T-cell (primary cell): ENCODE measurements around the gene DRC7. TPM values are rescaled to one million over a fixed set of nuclear protein-coding genes. Genes with fewer than 3 reads are reported as not detected.

ENCODE experiments used
- ATAC-seq, 4 experiments: fragments of 200-7000 bp in 3 of 4; fragments of 150-1000 bp in 1 of 4; cut with Tn5 transposase; replicated peaks in 1 of 4; 1 replicate in 3 of 4; 2 replicates in 1 of 4; pipeline ENCODE4 v1.10.0; 2021; ENCODE audit warnings: moderate library complexity in 3 of 4, mild to moderate bottlenecking in 2 of 4, moderate number of reproducible peaks in 1 of 4
- CTCF ChIA-PET, 2 donors: fragments of 300-600 bp; sonication (Branson Sonifier 250); formaldehyde crosslinking; loops; one replicate each; lab custom pipeline; 2022; ENCODE audit warnings: antibody characterized with exemption in 2 of 2; lab: Charles Lee
- POLR2A ChIA-PET, 2 donors: fragments of 300-600 bp; sonication (Branson Sonifier 250); formaldehyde crosslinking; loops; one replicate each; lab custom pipeline; 2022; ENCODE audit warnings: antibody characterized with exemption in 2 of 2; lab: Charles Lee
- DNase-seq, 35 experiments: peaks; one replicate each; pipeline versions ENCODE4 v3.0.0 to v3.0.0-alpha.2; 2013 to 2023
- H3K27ac ChIP-seq: one replicate; pipeline ENCODE4 v1.5.1; 2013; ENCODE audit warnings: low read length
- H3K27me3 ChIP-seq, 2 experiments: replicated peaks in 1 of 2; 1 replicate in 1 of 2; 2 replicates in 1 of 2; pipeline versions ENCODE4 v1.6.1 to v1.7.0; 2013; ENCODE audit warnings: low read length in 1 of 2, mixed read lengths in 1 of 2; ENCODE audit not compliant: control insufficient read depth in 2 of 2, insufficient read depth in 2 of 2; ENCODE audit errors: extremely low read depth in 1 of 2
- H3K36me3 ChIP-seq, 2 donors: 1 replicate in 1 of 2; 2 replicates in 1 of 2; pipeline versions ENCODE4 v1.6.1 to v1.7.0; 2013; ENCODE audit warnings: low read length in 1 of 2; ENCODE audit not compliant: control insufficient read depth in 2 of 2, insufficient read depth in 1 of 2; ENCODE audit errors: extremely low read depth in 1 of 2
- H3K4me1 ChIP-seq, 2 experiments: 1 replicate in 1 of 2; 2 replicates in 1 of 2; pipeline versions ENCODE4 v1.6.1 to v1.7.0; 2013; ENCODE audit warnings: low read length in 2 of 2, mixed read lengths in 1 of 2; ENCODE audit not compliant: insufficient read depth in 2 of 2, control insufficient read depth in 1 of 2; ENCODE audit errors: extremely low read depth in 1 of 2
- H3K4me3 ChIP-seq, 2 donors: 1 replicate in 1 of 2; 2 replicates in 1 of 2; pipeline versions ENCODE4 v1.5.1 to v1.7.0; 2013; ENCODE audit warnings: mild to moderate bottlenecking in 2 of 2, low read length in 1 of 2, moderate library complexity in 1 of 2; ENCODE audit not compliant: control insufficient read depth in 1 of 2; ENCODE audit errors: extremely low read depth in 1 of 2
- H3K9me3 ChIP-seq: 2 replicates; pipeline ENCODE4 v1.7.0; 2013
- H3K27ac Mint-ChIP-seq, 2 donors: one replicate each; pipeline ENCODE4 v1.8.0; 2020 to 2021; ENCODE audit warnings: mild to moderate bottlenecking in 2 of 2, mixed read lengths in 2 of 2
- H3K27me3 Mint-ChIP-seq, 2 donors: one replicate each; pipeline ENCODE4 v1.8.0; 2021 to 2022; ENCODE audit warnings: mixed read lengths in 2 of 2
- H3K36me3 Mint-ChIP-seq: one replicate; pipeline ENCODE4 v1.8.0; 2021; ENCODE audit warnings: mixed read lengths
- H3K4me1 Mint-ChIP-seq, 3 donors: one replicate each; pipeline ENCODE4 v1.8.0; 2020 to 2022; ENCODE audit warnings: mixed read lengths in 3 of 3, mild to moderate bottlenecking in 1 of 3
- H3K4me3 Mint-ChIP-seq, 3 donors: one replicate each; pipeline ENCODE4 v1.8.0; 2020 to 2022; ENCODE audit warnings: mild to moderate bottlenecking in 3 of 3, mixed read lengths in 3 of 3, moderate library complexity in 3 of 3
- H3K9me3 Mint-ChIP-seq, 3 donors: one replicate each; pipeline ENCODE4 v1.8.0; 2020 to 2022; ENCODE audit warnings: mixed read lengths in 3 of 3
- WGBS: methylation state at CpG from one replicate; pipeline ENCODE4 v1.1.5; 2013; ENCODE audit warnings: missing lambda C conversion rate; ENCODE audit not compliant: insufficient coverage; 5-methylcytosine and 5-hydroxymethylcytosine counted together
- total RNA-seq, 35 experiments: library from RNA in 6 of 35; stranded (reverse) in 6 of 35; fragments of 120-200 nt in 1 of 35; gene quantifications; one replicate each; pipeline versions ENCODE4 v1.2.1 to v1.2.4 and lab custom pipeline; 2013 to 2026

The DRC7 gene
- total RNA-seq, 5 donors from 2014 or later (not counting 1 experiment from before 2014, with no cell fraction given) = not detected

- POLR2A ChIA-PET = no interaction called here
- peaks cover 6 to 11% (median 9%) of the 10 kb centered on the region in 3 donors for H3K4me1 Mint-ChIP-seq
- H3K36me3 ChIP-seq = no peaks in the 10 kb centered on the region
Measured at GRCh38 chr16:57696240-57696639, 1.6 kb downstream of the DRC7 start.

DNA sequence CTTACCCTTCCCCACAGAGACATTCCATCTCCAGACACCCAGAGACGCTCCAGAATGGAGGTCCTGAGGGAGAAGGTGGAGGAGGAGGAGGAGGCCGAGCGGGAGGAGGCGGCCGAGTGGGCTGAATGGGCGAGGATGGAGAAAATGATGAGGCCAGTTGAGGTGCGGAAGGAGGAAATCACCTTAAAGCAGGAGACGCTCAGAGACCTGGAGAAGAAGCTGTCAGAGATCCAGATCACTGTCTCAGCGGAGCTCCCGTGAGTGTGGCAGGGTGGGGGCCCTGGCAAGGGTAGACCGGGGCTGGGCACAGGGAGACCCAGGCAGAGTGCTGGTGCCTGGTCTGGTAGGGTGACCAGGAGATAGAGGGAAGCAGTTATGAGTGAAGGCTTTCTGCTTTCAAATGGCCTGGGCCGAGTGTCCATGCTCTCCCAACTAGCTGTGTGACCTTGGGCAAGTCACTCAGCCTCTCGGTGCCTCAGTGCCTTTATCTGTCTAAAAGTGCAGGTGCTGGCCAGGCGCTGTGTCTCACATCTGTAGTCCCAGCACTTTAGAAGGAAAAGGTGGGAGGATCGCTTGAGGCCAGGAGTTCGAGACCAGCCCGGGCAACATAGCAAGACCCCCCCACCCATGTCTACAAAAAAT lies 3.4 kb downstream of the DRC7 start:
- H3K4me1 ChIP-seq = peaks cover 0 to 5% of the 10 kb centered on the region in 2 experiments
- ChIA-PET POLR2A (no interaction called here), CTCF (no interaction called here)
- H3K27me3 Mint-ChIP-seq = peaks cover 0 to 1% of the 10 kb centered on the region in 2 donors
- no peaks in the 10 kb centered on the region for H3K36me3 ChIP-seq
- DNase-seq (no peak), ATAC-seq (no peak)
- H3K27ac ChIP-seq = no peak overlapping the region
- H3K4me3 Mint-ChIP-seq = no peak overlapping the region
- peaks cover 6 to 11% (median 9%) of the 10 kb centered on the region in 3 donors for H3K4me1 Mint-ChIP-seq
- WGBS = 89% methylated on average over 13 of the region's 17 CpGs
- no peaks in the 10 kb centered on the region for H3K36me3 Mint-ChIP-seq
- no peaks in the 10 kb centered on the region for H3K9me3 ChIP-seq
- no peak overlapping the region for H3K4me3 ChIP-seq
- peaks cover 0 to 18% of the 10 kb centered on the region in 2 experiments for H3K27me3 ChIP-seq
- no peaks in the 10 kb centered on the region for H3K9me3 Mint-ChIP-seq
- H3K27ac Mint-ChIP-seq = no peak overlapping the region

More at GRCh38 chr16:57696240-57696639, 1.6 kb downstream of the DRC7 start:
- CTCF ChIA-PET = no interaction called here
- DNase-seq (no peak), ATAC-seq (no peak)
- H3K27ac Mint-ChIP-seq = no peak overlapping the region
- H3K27me3 Mint-ChIP-seq = peaks cover 0 to 1% of the 10 kb centered on the region in 2 donors
- H3K4me1 ChIP-seq = peaks cover 0 to 5% of the 10 kb centered on the region in 2 experiments
- H3K9me3 ChIP-seq = no peaks in the 10 kb centered on the region
- no peak overlapping the region for H3K4me3 ChIP-seq
- no peaks in the 10 kb centered on the region for H3K36me3 Mint-ChIP-seq
- H3K27me3 ChIP-seq = peaks cover 0 to 22% of the 10 kb centered on the region in 2 experiments
- no peak overlapping the region for H3K27ac ChIP-seq
- H3K9me3 Mint-ChIP-seq = no peaks in the 10 kb centered on the region
- WGBS = 100% methylated on average over 2 of the region's 7 CpGs
- no peak overlapping the region for H3K4me3 Mint-ChIP-seq

GRCh38 chr16:57698812-57699405 lies 4.3 kb downstream of the DRC7 start:
- Histone ChIP-seq H3K27me3 (peaks cover 0 to 18% of the 10 kb centered on the region in 2 experiments), H3K4me1 (peaks cover 0 to 5% of the 10 kb centered on the region in 2 experiments), H3K4me3 (no peak overlapping the region), H3K9me3 (no peaks in the 10 kb centered on the region), H3K36me3 (no peaks in the 10 kb centered on the region), H3K27ac (no peak overlapping the region)
- POLR2A ChIA-PET = interaction anchor here in 1 of 2 donors (0.6 kb wide), 1 partner anchor 108 kb away, joined by 3 read pairs; no protein-coding TSS in a partner anchor
- DNase-seq = no peak
- ATAC-seq = no peak
- H3K27me3 Mint-ChIP-seq = peaks cover 0 to 1% of the 10 kb centered on the region in 2 donors
- peaks cover 6 to 11% (median 9%) of the 10 kb centered on the region in 3 donors for H3K4me1 Mint-ChIP-seq
- H3K4me3 Mint-ChIP-seq = no peak overlapping the region
- CTCF ChIA-PET = no interaction called here
- H3K9me3 Mint-ChIP-seq = no peaks in the 10 kb centered on the region
- no peak overlapping the region for H3K27ac Mint-ChIP-seq
- H3K36me3 Mint-ChIP-seq = no peaks in the 10 kb centered on the region
- 75% methylated on average over 8 of the region's 16 CpGs for WGBS

DNA sequence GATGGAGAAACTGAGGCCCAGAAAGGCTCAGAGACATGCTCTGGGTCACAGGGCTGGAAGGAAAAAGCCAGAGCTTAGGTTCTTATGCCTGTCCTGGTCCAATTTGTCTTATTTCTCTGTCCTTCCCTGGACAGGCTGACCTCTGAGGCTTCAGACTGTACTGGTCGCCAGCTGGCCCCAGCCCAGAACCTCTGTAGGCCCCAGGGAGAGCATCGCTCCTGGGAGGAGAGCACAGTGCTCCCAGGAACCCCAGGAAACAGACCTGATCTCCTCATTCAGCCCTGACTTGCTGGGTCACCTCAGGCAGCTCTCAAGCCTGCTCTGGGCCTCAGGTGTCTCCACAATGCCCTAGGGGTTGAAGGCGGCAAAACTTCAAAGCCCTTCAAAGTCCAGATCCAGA lies 4.9 kb downstream of the DRC7 start:
- Mint-ChIP-seq H3K27me3 (peaks cover 0 to 1% of the 10 kb centered on the region in 2 donors), H3K9me3 (no peaks in the 10 kb centered on the region), H3K4me1 (peaks cover 6 to 10% (median 9%) of the 10 kb centered on the region in 3 donors), H3K27ac (no peak overlapping the region), H3K4me3 (no peak overlapping the region), H3K36me3 (no peaks in the 10 kb centered on the region)
- no peaks in the 10 kb centered on the region for H3K9me3 ChIP-seq
- H3K27me3 ChIP-seq = peaks cover 0 to 14% of the 10 kb centered on the region in 2 experiments
- H3K4me1 ChIP-seq = peaks cover 0 to 5% of the 10 kb centered on the region in 2 experiments
- CTCF ChIA-PET = interaction anchor here in 1 of 2 donors (0.5 kb wide), 1 partner anchor 20 kb away, joined by 3 read pairs; no protein-coding TSS in a partner anchor
- H3K27ac ChIP-seq = no peak overlapping the region
- no peaks in the 10 kb centered on the region for H3K36me3 ChIP-seq
- DNase-seq (no peak), ATAC-seq (no peak)
- POLR2A ChIA-PET = no interaction called here
- no peak overlapping the region for H3K4me3 ChIP-seq
- 87% methylated on average over 3 of the region's 3 CpGs for WGBS

DNA sequence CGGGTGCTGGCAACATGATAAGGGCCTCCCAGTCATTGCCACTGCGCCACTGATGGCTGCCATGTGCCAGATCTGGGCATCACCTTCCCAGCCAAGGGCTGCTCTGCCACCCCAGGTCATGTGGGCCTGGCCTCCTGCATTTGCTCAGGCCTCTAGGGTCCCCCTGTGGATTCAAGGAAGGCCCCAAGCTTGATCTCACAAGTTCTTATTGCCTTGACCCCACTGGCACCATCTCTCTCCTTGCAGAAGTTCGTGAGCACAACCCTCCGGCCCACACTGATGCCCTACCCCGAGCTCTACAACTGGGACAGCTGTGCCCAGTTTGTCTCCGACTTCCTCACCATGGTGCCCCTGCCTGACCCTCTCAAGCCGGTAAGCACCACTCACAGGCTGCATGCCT lies 5.3 kb downstream of the DRC7 start:
- ATAC-seq = no peak
- DNase-seq = no peak
- H3K4me3 Mint-ChIP-seq = no peak overlapping the region
- ChIA-PET POLR2A (no interaction called here), CTCF (interaction anchor here in 1 of 2 donors (0.5 to 0.6 kb wide), 2 partner anchors 20 to 105 kb away, joined by 3 read pairs; no protein-coding TSS in a partner anchor)
- peaks cover 0 to 1% of the 10 kb centered on the region in 2 donors for H3K27me3 Mint-ChIP-seq
- no peak overlapping the region for H3K27ac ChIP-seq
- peaks cover 0 to 10% of the 10 kb centered on the region in 2 experiments for H3K27me3 ChIP-seq
- H3K36me3 ChIP-seq = no peaks in the 10 kb centered on the region
- H3K27ac Mint-ChIP-seq = no peak overlapping the region
- peaks cover 3 to 6% (median 6%) of the 10 kb centered on the region in 3 donors for H3K4me1 Mint-ChIP-seq
- 91% methylated on average over 7 of the region's 7 CpGs for WGBS
- peaks cover 0 to under 1% of the 10 kb centered on the region in 2 experiments for H3K4me1 ChIP-seq
- no peaks in the 10 kb centered on the region for H3K9me3 ChIP-seq
- no peak overlapping the region for H3K4me3 ChIP-seq
- H3K36me3 Mint-ChIP-seq = no peaks in the 10 kb centered on the region
- H3K9me3 Mint-ChIP-seq = no peaks in the 10 kb centered on the region

DNA sequence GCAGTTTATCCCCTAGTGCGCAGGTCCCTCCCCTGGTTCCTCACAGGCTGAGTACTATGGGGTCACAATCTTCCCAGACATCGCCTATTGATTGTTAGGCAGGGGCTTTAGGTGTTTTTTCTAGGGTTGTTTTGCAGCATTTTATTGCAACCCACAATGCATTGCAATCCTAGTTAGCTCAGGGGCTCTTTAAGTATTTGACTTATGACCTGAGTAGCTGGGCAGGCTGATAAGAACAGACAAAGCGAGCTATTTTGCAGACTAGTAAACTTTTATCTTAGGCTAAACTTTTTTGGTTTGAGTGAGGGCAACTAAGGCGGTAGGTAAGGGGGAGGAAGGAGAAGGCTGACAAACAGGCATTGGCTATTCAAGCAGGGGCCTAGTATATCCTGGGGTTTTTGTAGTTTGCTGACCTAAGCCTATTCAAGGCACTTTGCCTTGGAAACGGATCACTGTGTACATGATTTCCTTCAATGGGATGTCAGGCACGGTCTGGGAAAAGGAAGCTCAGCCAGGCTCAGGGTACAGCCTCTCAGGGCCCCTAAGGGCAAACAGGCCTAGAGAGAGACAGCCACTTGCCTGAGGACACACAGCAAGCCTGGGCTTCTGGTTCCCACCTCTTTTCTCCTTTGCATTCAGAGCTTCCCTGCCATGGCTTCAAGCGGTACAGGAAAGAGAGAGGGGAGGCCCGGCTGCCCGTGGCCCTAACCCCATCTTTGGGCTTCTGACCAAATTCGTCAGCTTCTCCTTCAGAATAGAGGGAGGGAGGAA lies 6.4 kb downstream of the DRC7 start:
- Histone ChIP-seq H3K9me3 (no peaks in the 10 kb centered on the region), H3K27ac (no peak overlapping the region), H3K4me1 (no peaks in the 10 kb centered on the region), H3K36me3 (no peaks in the 10 kb centered on the region), H3K4me3 (no peak overlapping the region), H3K27me3 (peaks cover 0 to 9% of the 10 kb centered on the region in 2 experiments)
- WGBS = 79% methylated on average over 7 of the region's 10 CpGs
- H3K27me3 Mint-ChIP-seq = peaks cover 0 to 1% of the 10 kb centered on the region in 2 donors
- ChIA-PET POLR2A (no interaction called here), CTCF (interaction anchor here in 1 of 2 donors (0.5 kb wide), 1 partner anchor 111 kb away, joined by 3 read pairs; no protein-coding TSS in a partner anchor)
- H3K4me1 Mint-ChIP-seq = no peaks in the 10 kb centered on the region
- no peak for ATAC-seq
- no peaks in the 10 kb centered on the region for H3K36me3 Mint-ChIP-seq
- no peak for DNase-seq
- no peaks in the 10 kb centered on the region for H3K9me3 Mint-ChIP-seq
- H3K27ac Mint-ChIP-seq = no peak overlapping the region
- H3K4me3 Mint-ChIP-seq = no peak overlapping the region
